Breast epithelium (tissue), 3 donors: ENCODE results near the gene PCDH9.

ENCODE experiments used
- CTCF ChIP-seq, 3 donors: fragments of 450-650 bp; IDR thresholded peaks; one replicate each; pipeline ENCODE4 v1.5.1; 2016 to 2017; ENCODE audit warnings: antibody characterized with exemption in 3 of 3, mild to moderate bottlenecking in 3 of 3, moderate library complexity in 3 of 3
- POLR2A ChIP-seq: fragments of 450-650 bp; IDR thresholded peaks from one replicate; pipeline ENCODE4 v1.6.1; 2016; ENCODE audit warnings: antibody characterized with exemption, mild to moderate bottlenecking, moderate library complexity
- POLR2AphosphoS5 ChIP-seq, 3 donors: sonication (generic); formaldehyde crosslinking; IDR thresholded peaks; one replicate each; pipeline ENCODE4 v1.6.1; 2017; ENCODE audit warnings: antibody characterized with exemption in 3 of 3

- TF ChIP-seq CTCF (IDR thresholded peaks at IDR 0.05) (no peak), POLR2A (no peak), POLR2AphosphoS5 (IDR thresholded peaks at IDR 0.05) (no peak)
Observed at GRCh38 chr13:66967811-66968597, 262.1 kb downstream of the PCDH9 start.
